Tibial artery (tissue), 4 donors: ENCODE data around the gene SUOX.

Experiments
- DNase-seq, 2 donors: peaks; one replicate each; pipeline ENCODE4 v3.0.0-alpha.2; 2019
- H3K27ac ChIP-seq, 2 donors: fragments of 200-600 bp; sonication (generic) in 1 of 2; 1 replicate in 1 of 2; 2 replicates in 1 of 2; pipeline ENCODE4 v1.5.1; 2018 to 2019; ENCODE audit warnings: mild to moderate bottlenecking in 1 of 2
- H3K27me3 ChIP-seq, 2 donors: fragments of 200-600 bp; sonication (generic) in 1 of 2; one replicate each; pipeline versions ENCODE4 v1.5.1 to v1.6.0; 2016 to 2019
- H3K36me3 ChIP-seq, 3 donors: fragments of 200-600 bp; sonication (generic) in 2 of 3; one replicate each; pipeline ENCODE4 v1.5.1; 2016 to 2019; ENCODE audit warnings: mild to moderate bottlenecking in 2 of 3
- H3K4me1 ChIP-seq, 4 donors: fragments of 200-600 bp; sonication (generic) in 2 of 4; 1 replicate in 3 of 4; 2 replicates in 1 of 4; pipeline ENCODE4 v1.5.1; 2016 to 2019
- H3K4me3 ChIP-seq, 2 donors: fragments of 200-600 bp; sonication (generic) in 1 of 2; 1 replicate in 1 of 2; 2 replicates in 1 of 2; pipeline ENCODE4 v1.5.1; 2018 to 2019; ENCODE audit warnings: mild to moderate bottlenecking in 2 of 2
- H3K9me3 ChIP-seq, 3 donors: fragments of 200-600 bp; sonication (generic) in 1 of 3; one replicate each; pipeline ENCODE4 v1.5.1; 2016 to 2019
- intact Hi-C: fragments of 100-400 bp; cut with DNase I; formaldehyde crosslinking; loops from one replicate; pipeline ENCODE4 v1.15.0; 2023; ENCODE audit warnings: low total_unique reads
- TF ChIP-seq, protein P1 (sequence below), 2 experiments: fragments of 200-600 bp in 1 of 2; fragments of 450-650 bp in 1 of 2; IDR thresholded peaks; one replicate each; pipeline ENCODE4 v1.5.1; 2017 to 2019; ENCODE audit warnings: antibody characterized with exemption in 2 of 2, mild to moderate bottlenecking in 1 of 2, moderate library complexity in 1 of 2

Gene SUOX

GRCh38 chr12:55996715-55997534 is at the start of gene SUOX:
TSS of gene SUOX (plus strand) at chr12:55997276. CDS start at chr12:56002222, 4,946 bp downstream.
- H3K9me3 ChIP-seq: no peaks in the 10 kb centered on the region
- H3K27me3 ChIP-seq: no peaks in the 10 kb centered on the region
- intact Hi-C loops: loop anchor here (5.0 to 10.0 kb wide), 2 partner anchors 45 to 108 kb away; partner anchors contain the start of genes PA2G4 and RPS26
- peaks cover 0 to 14% (median 9%) of the 10 kb centered on the region in 4 donors for H3K4me1 ChIP-seq
- TF ChIP-seq, protein P1, sequence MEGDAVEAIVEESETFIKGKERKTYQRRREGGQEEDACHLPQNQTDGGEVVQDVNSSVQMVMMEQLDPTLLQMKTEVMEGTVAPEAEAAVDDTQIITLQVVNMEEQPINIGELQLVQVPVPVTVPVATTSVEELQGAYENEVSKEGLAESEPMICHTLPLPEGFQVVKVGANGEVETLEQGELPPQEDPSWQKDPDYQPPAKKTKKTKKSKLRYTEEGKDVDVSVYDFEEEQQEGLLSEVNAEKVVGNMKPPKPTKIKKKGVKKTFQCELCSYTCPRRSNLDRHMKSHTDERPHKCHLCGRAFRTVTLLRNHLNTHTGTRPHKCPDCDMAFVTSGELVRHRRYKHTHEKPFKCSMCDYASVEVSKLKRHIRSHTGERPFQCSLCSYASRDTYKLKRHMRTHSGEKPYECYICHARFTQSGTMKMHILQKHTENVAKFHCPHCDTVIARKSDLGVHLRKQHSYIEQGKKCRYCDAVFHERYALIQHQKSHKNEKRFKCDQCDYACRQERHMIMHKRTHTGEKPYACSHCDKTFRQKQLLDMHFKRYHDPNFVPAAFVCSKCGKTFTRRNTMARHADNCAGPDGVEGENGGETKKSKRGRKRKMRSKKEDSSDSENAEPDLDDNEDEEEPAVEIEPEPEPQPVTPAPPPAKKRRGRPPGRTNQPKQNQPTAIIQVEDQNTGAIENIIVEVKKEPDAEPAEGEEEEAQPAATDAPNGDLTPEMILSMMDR (IDR thresholded peaks at IDR 0.05): no peak
- H3K4me3 ChIP-seq: peak within 1 kb of the TSS; percentile 60 to 63
- DNase-seq: peak; percentile 99
- H3K36me3 ChIP-seq: peaks cover 18 to 50% (median 36%) of the 10 kb centered on the region in 3 donors
- H3K27ac ChIP-seq: peak within 1 kb of the TSS; percentile 74 to 80

- no peak overlapping the region for H3K4me3 ChIP-seq
- TF ChIP-seq, protein P1 (IDR thresholded peaks at IDR 0.05): no peak
- H3K4me1 ChIP-seq: peaks cover 0 to 7% (median 0%) of the 10 kb centered on the region in 4 donors
- peaks cover 0 to 29% (median 23%) of the 10 kb centered on the region in 3 donors for H3K36me3 ChIP-seq
- no peaks in the 10 kb centered on the region for H3K9me3 ChIP-seq
- no peak overlapping the region for H3K27ac ChIP-seq
- intact Hi-C loops: no loop called here
- no peaks in the 10 kb centered on the region for H3K27me3 ChIP-seq
- DNase-seq: no peak
Measured at GRCh38 chr12:55955344-55955743, 41.7 kb upstream of the SUOX start.

DNA sequence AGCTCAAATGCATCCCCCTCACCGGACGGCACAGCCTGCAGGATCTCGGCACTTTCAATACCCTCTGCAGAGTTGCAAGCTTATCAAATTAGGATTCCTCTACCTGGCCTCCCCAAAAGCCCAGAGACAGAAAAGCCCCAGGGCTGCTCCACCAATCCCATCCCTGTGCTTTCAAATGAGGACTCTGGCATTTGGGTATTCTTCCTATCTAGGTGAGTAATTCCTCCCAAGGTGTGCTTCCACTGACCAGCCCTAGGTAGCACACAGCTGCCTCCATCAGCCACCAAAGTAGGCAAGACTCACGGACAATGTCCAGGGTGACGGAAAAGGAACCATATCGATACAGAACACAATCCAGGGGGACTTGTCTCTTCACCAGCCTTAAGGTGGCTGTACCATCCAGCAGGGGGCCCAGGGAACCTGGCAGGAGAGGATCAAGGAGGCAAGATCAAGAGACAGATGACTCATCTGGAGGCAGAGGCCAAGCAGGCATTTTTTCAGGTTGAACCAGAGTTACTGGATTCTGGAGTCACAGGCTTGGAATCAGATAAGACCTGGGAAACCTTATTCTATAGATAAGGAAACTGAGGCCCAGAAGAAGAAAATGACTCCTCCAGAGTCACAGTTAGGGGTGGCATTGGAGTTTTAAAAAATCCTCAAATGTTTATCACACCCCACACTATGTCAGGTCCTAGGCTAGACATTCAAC is 41.1 kb upstream of the SUOX start:
- intact Hi-C loops: no loop called here
- no peak overlapping the region for H3K27ac ChIP-seq
- H3K4me3 ChIP-seq: no peak overlapping the region

DNA sequence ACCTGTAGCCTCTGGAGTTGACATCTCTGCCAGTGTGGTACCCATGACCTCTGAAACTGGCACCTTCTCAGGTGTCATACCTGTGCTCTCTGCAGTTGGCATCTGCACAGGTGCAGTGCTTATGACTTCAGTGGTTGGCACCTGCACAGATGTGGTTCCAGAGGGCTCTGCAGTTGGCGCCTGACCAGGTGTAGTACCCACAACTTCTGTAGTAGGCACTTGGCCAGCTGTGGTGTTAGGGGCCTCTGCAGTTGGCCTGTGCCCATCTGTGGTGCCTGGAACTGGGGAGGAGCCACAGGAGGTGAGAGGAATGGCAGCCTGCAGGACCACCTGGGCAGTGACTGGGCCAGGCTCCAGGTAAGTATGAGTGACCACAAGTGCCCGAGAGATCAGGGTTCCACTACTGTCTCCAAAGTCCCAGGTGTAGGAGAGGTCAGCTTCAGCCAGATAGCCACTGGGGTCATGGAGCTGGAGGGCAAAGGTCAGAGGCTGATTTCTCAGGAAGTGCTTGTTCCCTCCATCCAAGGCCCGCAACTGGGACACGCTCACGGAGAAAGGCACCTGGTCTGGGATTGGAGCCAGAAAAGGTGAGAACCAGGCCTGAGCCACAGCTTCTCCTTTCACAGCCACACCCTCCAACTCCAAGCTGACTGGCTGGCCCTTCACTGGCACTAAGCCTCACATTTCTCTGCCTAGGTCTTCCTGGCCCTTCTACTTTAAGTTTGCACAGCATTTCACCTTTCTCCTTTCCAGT is 39.8 kb upstream of the SUOX start:
- peaks cover 0 to 16% (median 13%) of the 10 kb centered on the region in 3 donors for H3K36me3 ChIP-seq
- intact Hi-C loops: no loop called here
- DNase-seq: no peak
- no peak overlapping the region for H3K27ac ChIP-seq
- no peaks in the 10 kb centered on the region for H3K9me3 ChIP-seq
- no peaks in the 10 kb centered on the region for H3K27me3 ChIP-seq
- TF ChIP-seq, protein P1 (IDR thresholded peaks at IDR 0.05): no peak
- H3K4me3 ChIP-seq: no peak overlapping the region
- H3K4me1 ChIP-seq: peaks cover 0 to 7% (median 0%) of the 10 kb centered on the region in 4 donors

More for the DNA sequence above, 41.1 kb upstream of the SUOX start:
- TF ChIP-seq, protein P1 (IDR thresholded peaks at IDR 0.05): no peak
- no peak for DNase-seq
- H3K4me1 ChIP-seq: peaks cover 0 to 7% (median 0%) of the 10 kb centered on the region in 4 donors
- H3K36me3 ChIP-seq: peaks cover 0 to 29% (median 23%) of the 10 kb centered on the region in 3 donors
- no peaks in the 10 kb centered on the region for H3K9me3 ChIP-seq
- no peaks in the 10 kb centered on the region for H3K27me3 ChIP-seq

GRCh38 chr12:55963760-55964159 is 33.3 kb upstream of the SUOX start:
- Histone ChIP-seq H3K36me3 (no peaks in the 10 kb centered on the region), H3K4me1 (peaks cover 0 to 16% (median 14%) of the 10 kb centered on the region in 4 donors), H3K9me3 (no peaks in the 10 kb centered on the region), H3K27ac (no peak overlapping the region), H3K4me3 (no peak overlapping the region), H3K27me3 (no peaks in the 10 kb centered on the region)
- TF ChIP-seq, protein P1 (IDR thresholded peaks at IDR 0.05): no peak
- no peak for DNase-seq
- intact Hi-C loops: no loop called here
